Memory B cell (primary cell): Measurements from ENCODE around the gene COA3.
A peak's percentile ranks its signal among the peaks of the same experiment; 100 is the strongest.

Source experiments
- ATAC-seq: fragments of 150-1000 bp; cut with Tn5 transposase; 2 replicates; pipeline ENCODE4 v1.10.0; 2021; ENCODE audit warnings: low read depth, mild to moderate bottlenecking, moderate library complexity
- DNase-seq, 2 donors: peaks; one replicate each; pipeline ENCODE4 v3.0.0; 2022; ENCODE audit warnings: low spot score in 2 of 2
- H3K27ac Mint-ChIP-seq: one replicate; pipeline ENCODE4 v1.8.0; 2022; ENCODE audit warnings: mild to moderate bottlenecking, moderate library complexity, mixed read lengths
- H3K27me3 Mint-ChIP-seq: one replicate; pipeline ENCODE4 v1.8.0; 2022; ENCODE audit warnings: mixed read lengths
- H3K36me3 Mint-ChIP-seq: one replicate; pipeline ENCODE4 v1.8.0; 2022; ENCODE audit warnings: mild to moderate bottlenecking, mixed read lengths
- H3K4me1 Mint-ChIP-seq: one replicate; pipeline ENCODE4 v1.8.0; 2022; ENCODE audit warnings: mixed read lengths
- H3K4me3 Mint-ChIP-seq: one replicate; pipeline ENCODE4 v1.8.0; 2022; ENCODE audit warnings: mild to moderate bottlenecking, moderate library complexity, mixed read lengths
- H3K9me3 Mint-ChIP-seq: one replicate; pipeline ENCODE4 v1.8.0; 2022; ENCODE audit warnings: mixed read lengths

Gene COA3

DNA sequence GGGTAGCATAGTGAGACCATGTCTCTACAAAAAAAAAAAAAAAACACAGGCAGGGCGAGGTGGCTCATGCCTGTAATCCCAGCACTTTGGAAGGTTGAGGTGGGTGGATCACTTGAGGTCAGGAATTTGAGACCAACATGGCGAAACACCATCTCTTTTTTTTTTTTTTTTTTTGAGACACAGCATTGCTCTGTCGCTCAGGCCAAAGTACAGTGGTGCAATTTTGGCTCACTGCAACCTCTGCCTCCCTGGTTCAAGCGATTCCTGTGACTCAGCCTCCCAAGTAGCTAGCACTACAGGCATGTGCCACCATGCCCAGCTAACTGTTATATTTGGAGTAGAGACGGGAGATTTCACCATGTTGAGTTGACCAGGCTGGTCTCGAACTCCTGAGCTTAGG lies 32.4 kb downstream of the COA3 start:
- H3K4me3 Mint-ChIP-seq = no peak overlapping the region
- H3K27me3 Mint-ChIP-seq = peaks cover 33% of the 10 kb centered on the region
- no peaks in the 10 kb centered on the region for H3K9me3 Mint-ChIP-seq
- H3K36me3 Mint-ChIP-seq = no peaks in the 10 kb centered on the region
- no peak overlapping the region for H3K27ac Mint-ChIP-seq
- ATAC-seq (no peak), DNase-seq (no peak)
- H3K4me1 Mint-ChIP-seq = peaks cover 9% of the 10 kb centered on the region

DNA sequence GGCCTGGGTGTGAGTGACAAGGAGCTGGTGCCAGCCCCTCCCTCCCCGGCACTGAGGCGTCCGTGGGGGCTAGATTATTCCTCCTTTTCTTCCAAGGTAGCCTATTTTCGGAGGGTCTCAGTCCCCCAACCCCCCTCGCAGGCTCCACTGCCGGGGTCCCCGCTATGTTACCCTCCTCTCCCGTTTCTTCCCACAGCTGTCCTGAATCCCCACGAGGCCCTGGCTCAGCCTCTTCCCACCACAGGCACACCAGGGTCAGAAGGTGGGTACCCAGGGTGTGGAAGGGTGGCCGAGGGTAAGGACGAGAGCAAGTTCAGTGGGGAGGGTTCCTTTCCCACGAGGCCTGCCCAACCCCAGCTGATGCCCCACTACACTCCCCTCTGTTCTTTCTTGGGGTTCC lies 36.9 kb downstream of the COA3 start:
- ATAC-seq (no peak), DNase-seq (no peak)
- no peaks in the 10 kb centered on the region for H3K9me3 Mint-ChIP-seq
- peaks cover 19% of the 10 kb centered on the region for H3K4me1 Mint-ChIP-seq
- peak overlapping the region; percentile 73 for H3K4me3 Mint-ChIP-seq
- H3K36me3 Mint-ChIP-seq = no peaks in the 10 kb centered on the region
- H3K27me3 Mint-ChIP-seq = peaks cover 27% of the 10 kb centered on the region
- H3K27ac Mint-ChIP-seq = no peak overlapping the region

GRCh38 chr17:42760652-42761581 lies 37.6 kb downstream of the COA3 start, which contains the start of gene RAMP2:
Gene RAMP2, plus strand, starts transcription at chr17:42761227. Its CDS starts 35 bp downstream, at chr17:42761262.
- H3K36me3 Mint-ChIP-seq = no peaks in the 10 kb centered on the region
- ATAC-seq = peak; percentile 24
- H3K4me1 Mint-ChIP-seq = peaks cover 19% of the 10 kb centered on the region
- peak in 1 of 2 donors; percentile 34 for DNase-seq
- peak within 1 kb of the TSS; percentile 73 for H3K4me3 Mint-ChIP-seq
- no peaks in the 10 kb centered on the region for H3K9me3 Mint-ChIP-seq
- H3K27me3 Mint-ChIP-seq = peaks cover 32% of the 10 kb centered on the region
- H3K27ac Mint-ChIP-seq = no peak within 1 kb of the TSS

DNA sequence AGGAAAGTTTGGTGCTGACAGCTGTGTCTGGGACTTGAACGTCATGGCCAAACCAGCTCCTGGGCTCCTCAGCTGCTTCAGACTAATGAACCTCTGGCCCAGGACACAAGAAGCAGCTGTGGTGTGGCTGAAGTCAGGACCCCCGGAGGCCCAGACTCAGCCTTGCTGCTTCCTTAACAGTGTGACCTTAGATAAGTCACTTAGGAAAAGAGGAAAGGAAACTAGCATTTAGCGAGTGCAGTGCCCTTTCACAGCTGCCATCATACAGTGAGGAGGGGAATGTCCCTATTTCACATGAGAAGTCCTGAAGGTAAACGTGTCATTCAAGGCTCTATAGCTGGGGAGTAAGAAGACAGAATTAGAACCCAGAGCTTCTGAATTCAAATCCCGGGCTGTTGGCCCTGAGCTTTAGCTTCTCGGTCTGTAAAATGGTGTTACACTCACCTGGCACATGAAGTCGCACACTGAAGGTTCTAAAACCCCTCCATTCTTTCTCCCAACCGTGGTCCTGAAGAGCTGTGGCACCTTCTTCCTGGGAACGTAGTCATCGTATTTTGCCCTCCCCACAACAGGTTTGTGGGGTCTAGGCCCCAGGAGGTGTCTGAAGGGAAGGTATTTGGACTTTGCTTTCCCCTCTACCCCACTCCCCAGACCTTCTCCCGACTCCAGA lies 38.4 kb downstream of the COA3 start:
- Mint-ChIP-seq H3K9me3 (no peaks in the 10 kb centered on the region), H3K27ac (no peak overlapping the region), H3K4me1 (peaks cover 19% of the 10 kb centered on the region), H3K27me3 (peaks cover 28% of the 10 kb centered on the region), H3K36me3 (no peaks in the 10 kb centered on the region), H3K4me3 (no peak overlapping the region)
- DNase-seq (peak in 1 of 2 donors; percentile 16), ATAC-seq (peak; percentile 88)

- no peak for ATAC-seq
- H3K27ac Mint-ChIP-seq = no peak overlapping the region
- peaks cover 2% of the 10 kb centered on the region for H3K4me1 Mint-ChIP-seq
- H3K9me3 Mint-ChIP-seq = no peaks in the 10 kb centered on the region
- H3K27me3 Mint-ChIP-seq = peaks cover 10% of the 10 kb centered on the region
- H3K36me3 Mint-ChIP-seq = no peaks in the 10 kb centered on the region
- no peak overlapping the region for H3K4me3 Mint-ChIP-seq
- DNase-seq = no peak
Measured at GRCh38 chr17:42754782-42755181, 43.7 kb downstream of the COA3 start.

DNA sequence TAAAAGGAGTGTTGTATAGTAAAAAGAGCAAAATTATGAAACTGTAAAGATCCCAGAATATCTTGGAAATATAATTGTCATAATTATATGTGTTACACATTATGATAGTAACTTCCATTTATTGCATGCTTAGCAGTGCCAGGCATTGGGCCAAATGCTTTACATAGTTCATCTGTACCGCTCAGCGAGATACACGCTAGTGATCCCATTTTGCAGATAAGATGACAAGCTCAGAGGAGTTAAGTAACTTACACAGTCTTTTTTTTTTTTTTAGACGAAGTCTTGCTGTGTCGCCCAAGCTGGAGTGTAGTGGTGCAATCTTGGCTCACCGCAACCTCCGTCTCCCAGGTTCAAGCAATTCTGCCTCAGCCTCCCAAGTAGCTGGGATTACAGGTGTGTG lies 46.9 kb downstream of the COA3 start:
- no peaks in the 10 kb centered on the region for H3K9me3 Mint-ChIP-seq
- H3K36me3 Mint-ChIP-seq = no peaks in the 10 kb centered on the region
- H3K27ac Mint-ChIP-seq = no peak overlapping the region
- H3K4me1 Mint-ChIP-seq = no peaks in the 10 kb centered on the region
- peaks cover 17% of the 10 kb centered on the region for H3K27me3 Mint-ChIP-seq
- no peak overlapping the region for H3K4me3 Mint-ChIP-seq
- ATAC-seq = no peak
- no peak for DNase-seq

GRCh38 chr17:42750739-42751344 lies 47.7 kb downstream of the COA3 start:
- Mint-ChIP-seq H3K27ac (no peak overlapping the region), H3K4me1 (no peaks in the 10 kb centered on the region), H3K27me3 (peaks cover 14% of the 10 kb centered on the region), H3K36me3 (no peaks in the 10 kb centered on the region), H3K9me3 (no peaks in the 10 kb centered on the region), H3K4me3 (no peak overlapping the region)
- no peak for DNase-seq
- no peak for ATAC-seq

DNA sequence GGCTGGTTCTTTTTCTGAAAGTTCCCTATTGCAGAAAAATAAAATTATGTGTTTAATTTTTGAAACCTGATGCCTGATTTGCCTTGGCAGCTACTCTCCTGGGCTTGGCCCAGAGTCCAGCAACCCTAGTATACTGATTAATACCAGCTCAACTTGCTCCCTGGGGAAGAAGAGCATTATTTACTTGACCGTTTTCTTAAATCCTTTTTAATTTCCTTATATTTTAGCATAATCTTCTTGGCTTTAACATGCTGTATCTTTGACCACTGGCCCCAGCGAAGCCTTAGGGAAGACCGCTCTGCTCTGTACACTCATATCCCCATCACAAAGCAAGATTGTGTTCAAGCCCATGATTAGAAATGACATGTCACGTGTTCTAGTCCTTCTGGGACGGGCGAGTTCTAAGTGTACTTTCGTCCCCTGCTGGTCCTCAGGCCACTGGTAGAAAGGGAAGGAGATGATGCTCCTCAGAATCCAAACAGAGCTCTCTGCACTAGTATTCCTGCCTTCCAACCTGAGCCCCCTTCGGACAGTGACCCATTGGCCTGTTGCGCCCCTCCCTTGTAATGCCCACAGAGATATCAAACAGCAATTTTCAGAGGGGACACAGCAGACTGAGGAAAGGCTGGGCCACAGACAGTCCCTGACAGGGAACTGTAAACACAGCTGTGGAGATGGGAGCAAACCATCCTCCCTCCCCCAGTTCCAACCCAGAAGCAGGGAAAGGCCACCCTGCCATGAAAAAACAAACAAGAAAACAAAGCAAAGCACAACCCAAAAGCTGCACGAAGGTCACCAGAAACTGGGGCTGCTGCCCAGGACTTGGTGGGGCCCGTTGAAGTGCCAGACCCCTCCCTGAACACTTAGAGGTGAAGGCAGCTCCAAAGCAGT lies 49.4 kb downstream of the COA3 start:
- ATAC-seq (no peak), DNase-seq (no peak)
- peaks cover 3% of the 10 kb centered on the region for H3K4me1 Mint-ChIP-seq
- no peak overlapping the region for H3K27ac Mint-ChIP-seq
- H3K9me3 Mint-ChIP-seq = no peaks in the 10 kb centered on the region
- peaks cover 10% of the 10 kb centered on the region for H3K27me3 Mint-ChIP-seq
- no peaks in the 10 kb centered on the region for H3K36me3 Mint-ChIP-seq
- H3K4me3 Mint-ChIP-seq = no peak overlapping the region

- no peaks in the 10 kb centered on the region for H3K9me3 Mint-ChIP-seq
- peaks cover 9% of the 10 kb centered on the region for H3K4me1 Mint-ChIP-seq
- H3K36me3 Mint-ChIP-seq = no peaks in the 10 kb centered on the region
- ATAC-seq = no peak
- H3K27ac Mint-ChIP-seq = no peak overlapping the region
- peaks cover 10% of the 10 kb centered on the region for H3K27me3 Mint-ChIP-seq
- DNase-seq = no peak
- H3K4me3 Mint-ChIP-seq = no peak overlapping the region
Measured at GRCh38 chr17:42748202-42748907, 50.1 kb downstream of the COA3 start.
